Osteocyte (in vitro differentiated cells): Measurements from ENCODE around the gene CCDC177. TPM values are rescaled to one million over a fixed set of nuclear protein-coding genes. Genes with fewer than 3 reads are reported as not detected.

Experiments used
- DNase-seq: peaks from one replicate; pipeline ENCODE4 v3.0.0; 2021; ENCODE audit warnings: mixed read lengths; ENCODE audit not compliant: unreplicated experiment; ENCODE audit errors: extremely low spot score
- H3K27ac Mint-ChIP-seq: one replicate; pipeline ENCODE4 v1.8.0; 2021; ENCODE audit warnings: mild to moderate bottlenecking, mixed read lengths; ENCODE audit not compliant: unreplicated experiment
- H3K27me3 Mint-ChIP-seq: one replicate; pipeline ENCODE4 v1.8.0; 2021; ENCODE audit warnings: mixed read lengths; ENCODE audit not compliant: unreplicated experiment
- H3K36me3 Mint-ChIP-seq: one replicate; pipeline ENCODE4 v1.8.0; 2021; ENCODE audit warnings: mixed read lengths; ENCODE audit not compliant: unreplicated experiment
- H3K4me1 Mint-ChIP-seq: one replicate; pipeline ENCODE4 v1.8.0; 2021; ENCODE audit warnings: mixed read lengths; ENCODE audit not compliant: unreplicated experiment
- H3K4me3 Mint-ChIP-seq: one replicate; pipeline ENCODE4 v1.8.0; 2021; ENCODE audit warnings: mild to moderate bottlenecking, moderate library complexity, mixed read lengths; ENCODE audit not compliant: unreplicated experiment
- H3K9me3 Mint-ChIP-seq: one replicate; pipeline ENCODE4 v1.8.0; 2021; ENCODE audit warnings: mixed read lengths; ENCODE audit not compliant: unreplicated experiment
- total RNA-seq: library from RNA; stranded (reverse); gene quantifications from 2 replicates; pipeline ENCODE4 v1.2.1, GENCODE V29; 2021
- TF ChIP-seq, protein P1 (sequence below): fragments of 200-600 bp; sonication (generic); IDR thresholded peaks from 2 replicates; pipeline ENCODE4 v1.5.0; 2021; ENCODE audit warnings: antibody characterized with exemption, mild to moderate bottlenecking, moderate library complexity

CCDC177 gene
- total RNA-seq, 1 donor from 2014 or later: not detected

DNA sequence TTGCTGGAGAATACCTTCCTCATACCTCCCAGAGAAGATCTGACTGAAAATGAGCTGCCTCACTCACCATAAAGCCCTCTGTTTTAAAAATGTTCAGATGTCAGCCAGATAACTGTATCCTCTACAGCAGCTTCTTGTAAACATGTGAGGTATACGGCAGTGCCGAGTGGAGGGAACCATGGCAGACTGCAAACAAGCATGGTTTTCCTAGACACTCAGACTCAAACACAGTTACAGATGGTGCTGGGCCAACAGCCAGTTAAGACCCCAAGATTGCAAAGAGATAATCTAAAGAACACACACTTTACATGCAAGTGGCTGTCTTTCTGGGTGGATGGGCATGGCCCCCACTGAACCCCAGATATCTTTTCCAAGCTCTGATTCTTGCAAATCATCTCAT is 16.6 kb upstream of the CCDC177 start:
- no peak overlapping the region for H3K27ac Mint-ChIP-seq
- DNase-seq: no peak
- peaks cover 20% of the 10 kb centered on the region for H3K27me3 Mint-ChIP-seq
- H3K4me3 Mint-ChIP-seq: no peak overlapping the region
- no peaks in the 10 kb centered on the region for H3K4me1 Mint-ChIP-seq
- no peaks in the 10 kb centered on the region for H3K9me3 Mint-ChIP-seq
- no peaks in the 10 kb centered on the region for H3K36me3 Mint-ChIP-seq
- TF ChIP-seq, protein P1, sequence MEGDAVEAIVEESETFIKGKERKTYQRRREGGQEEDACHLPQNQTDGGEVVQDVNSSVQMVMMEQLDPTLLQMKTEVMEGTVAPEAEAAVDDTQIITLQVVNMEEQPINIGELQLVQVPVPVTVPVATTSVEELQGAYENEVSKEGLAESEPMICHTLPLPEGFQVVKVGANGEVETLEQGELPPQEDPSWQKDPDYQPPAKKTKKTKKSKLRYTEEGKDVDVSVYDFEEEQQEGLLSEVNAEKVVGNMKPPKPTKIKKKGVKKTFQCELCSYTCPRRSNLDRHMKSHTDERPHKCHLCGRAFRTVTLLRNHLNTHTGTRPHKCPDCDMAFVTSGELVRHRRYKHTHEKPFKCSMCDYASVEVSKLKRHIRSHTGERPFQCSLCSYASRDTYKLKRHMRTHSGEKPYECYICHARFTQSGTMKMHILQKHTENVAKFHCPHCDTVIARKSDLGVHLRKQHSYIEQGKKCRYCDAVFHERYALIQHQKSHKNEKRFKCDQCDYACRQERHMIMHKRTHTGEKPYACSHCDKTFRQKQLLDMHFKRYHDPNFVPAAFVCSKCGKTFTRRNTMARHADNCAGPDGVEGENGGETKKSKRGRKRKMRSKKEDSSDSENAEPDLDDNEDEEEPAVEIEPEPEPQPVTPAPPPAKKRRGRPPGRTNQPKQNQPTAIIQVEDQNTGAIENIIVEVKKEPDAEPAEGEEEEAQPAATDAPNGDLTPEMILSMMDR: no peak

DNA sequence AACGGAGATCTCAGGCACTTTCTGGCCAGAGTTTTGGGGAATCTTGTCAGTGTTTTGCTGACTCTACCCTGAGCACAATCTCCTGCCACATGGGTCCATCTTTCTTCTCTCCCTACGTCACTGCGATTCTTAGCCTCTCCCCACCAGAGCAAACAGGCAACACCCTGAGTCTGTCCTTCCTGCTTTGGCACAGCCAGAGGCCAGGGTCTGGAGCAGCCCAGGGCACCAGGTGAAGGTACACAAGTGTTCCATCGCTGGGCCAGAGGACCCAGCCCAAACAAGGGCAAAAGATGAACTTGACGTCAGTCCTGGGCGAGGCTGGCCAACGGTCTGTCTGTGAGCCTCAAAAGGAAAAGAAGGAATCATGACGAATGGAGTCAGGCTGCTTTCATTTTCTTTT is 12.7 kb upstream of the CCDC177 start:
- no peak for DNase-seq
- H3K36me3 Mint-ChIP-seq: no peaks in the 10 kb centered on the region
- H3K27me3 Mint-ChIP-seq: peaks cover 23% of the 10 kb centered on the region
- TF ChIP-seq, protein P1: no peak
- H3K4me1 Mint-ChIP-seq: no peaks in the 10 kb centered on the region
- no peaks in the 10 kb centered on the region for H3K9me3 Mint-ChIP-seq
- H3K4me3 Mint-ChIP-seq: no peak overlapping the region
- no peak overlapping the region for H3K27ac Mint-ChIP-seq

DNA sequence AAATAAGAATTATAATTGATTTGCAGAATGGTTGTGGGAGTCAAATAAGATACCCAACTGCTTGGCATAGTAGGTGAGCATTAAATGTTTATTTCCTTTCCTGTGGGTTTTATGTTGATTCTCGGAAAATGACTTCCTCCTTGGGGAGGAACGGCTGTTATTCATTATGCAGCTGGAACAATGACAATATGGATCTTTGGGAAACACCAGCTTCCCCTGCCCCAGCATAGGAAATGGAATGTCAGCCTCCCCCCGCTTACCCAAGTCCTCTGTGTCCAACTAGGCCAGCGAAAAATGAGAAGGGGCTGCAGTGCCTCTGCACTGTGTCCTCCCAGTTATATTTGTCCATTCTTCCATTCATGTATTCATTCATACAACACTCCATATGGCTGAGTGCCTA is 11.7 kb upstream of the CCDC177 start:
- Mint-ChIP-seq H3K36me3 (no peaks in the 10 kb centered on the region), H3K9me3 (no peaks in the 10 kb centered on the region), H3K4me3 (no peak overlapping the region), H3K27ac (no peak overlapping the region), H3K27me3 (peaks cover 20% of the 10 kb centered on the region), H3K4me1 (no peaks in the 10 kb centered on the region)
- TF ChIP-seq, protein P1: no peak
- no peak for DNase-seq

- Mint-ChIP-seq H3K27ac (no peak overlapping the region), H3K27me3 (peaks cover 21% of the 10 kb centered on the region), H3K9me3 (no peaks in the 10 kb centered on the region), H3K36me3 (no peaks in the 10 kb centered on the region), H3K4me3 (no peak overlapping the region), H3K4me1 (no peaks in the 10 kb centered on the region)
- TF ChIP-seq, protein P1: no peak
- no peak for DNase-seq
Observed at GRCh38 chr14:69584389-69584788, 9.7 kb upstream of the CCDC177 start.

DNA sequence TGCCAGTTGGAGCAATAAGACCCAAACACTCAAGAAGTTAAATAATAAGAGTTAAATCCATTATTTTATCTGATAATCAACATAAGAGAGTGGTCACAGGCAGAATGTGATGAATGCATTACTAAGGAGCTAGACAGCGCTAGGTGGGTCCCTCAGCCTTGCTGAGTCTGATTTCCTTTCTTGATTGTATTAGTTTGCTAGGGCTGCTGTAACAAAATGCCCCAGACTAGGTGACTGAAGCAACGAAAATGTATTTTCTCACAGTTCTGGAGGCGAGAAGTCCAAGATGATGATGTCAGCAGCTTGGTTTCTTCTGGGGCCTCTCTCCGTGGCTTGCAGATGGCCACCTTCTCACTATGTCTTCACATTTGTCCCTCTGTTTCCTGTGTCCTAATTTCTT is 8.2 kb upstream of the CCDC177 start:
- TF ChIP-seq, protein P1: no peak
- Mint-ChIP-seq H3K9me3 (no peaks in the 10 kb centered on the region), H3K4me3 (no peak overlapping the region), H3K27ac (no peak overlapping the region), H3K4me1 (no peaks in the 10 kb centered on the region), H3K36me3 (no peaks in the 10 kb centered on the region), H3K27me3 (peaks cover 22% of the 10 kb centered on the region)
- no peak for DNase-seq
